ENCODE results near the gene RNF26.

- TF ChIP-seq ZNF512 (CRISPR knock-in tag; IDR thresholded peaks at IDR 0.05; ENCODE audit: borderline replicate concordance) = no peak
- TF ChIP-seq, protein P1, sequence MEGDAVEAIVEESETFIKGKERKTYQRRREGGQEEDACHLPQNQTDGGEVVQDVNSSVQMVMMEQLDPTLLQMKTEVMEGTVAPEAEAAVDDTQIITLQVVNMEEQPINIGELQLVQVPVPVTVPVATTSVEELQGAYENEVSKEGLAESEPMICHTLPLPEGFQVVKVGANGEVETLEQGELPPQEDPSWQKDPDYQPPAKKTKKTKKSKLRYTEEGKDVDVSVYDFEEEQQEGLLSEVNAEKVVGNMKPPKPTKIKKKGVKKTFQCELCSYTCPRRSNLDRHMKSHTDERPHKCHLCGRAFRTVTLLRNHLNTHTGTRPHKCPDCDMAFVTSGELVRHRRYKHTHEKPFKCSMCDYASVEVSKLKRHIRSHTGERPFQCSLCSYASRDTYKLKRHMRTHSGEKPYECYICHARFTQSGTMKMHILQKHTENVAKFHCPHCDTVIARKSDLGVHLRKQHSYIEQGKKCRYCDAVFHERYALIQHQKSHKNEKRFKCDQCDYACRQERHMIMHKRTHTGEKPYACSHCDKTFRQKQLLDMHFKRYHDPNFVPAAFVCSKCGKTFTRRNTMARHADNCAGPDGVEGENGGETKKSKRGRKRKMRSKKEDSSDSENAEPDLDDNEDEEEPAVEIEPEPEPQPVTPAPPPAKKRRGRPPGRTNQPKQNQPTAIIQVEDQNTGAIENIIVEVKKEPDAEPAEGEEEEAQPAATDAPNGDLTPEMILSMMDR (IDR thresholded peaks at IDR 0.05) = no peak
- TF ChIP-seq ZNF317 (CRISPR knock-in tag; IDR thresholded peaks at IDR 0.05; ENCODE audit: borderline replicate concordance, low read depth) = no peak
- no peak for TF ChIP-seq ZNF263 (CRISPR knock-in tag; IDR thresholded peaks at IDR 0.05; ENCODE audit: low read depth)
- no peak for TF ChIP-seq ZBTB21 (CRISPR knock-in tag; IDR thresholded peaks at IDR 0.05; ENCODE audit: borderline replicate concordance)
- TF ChIP-seq, protein P2, sequence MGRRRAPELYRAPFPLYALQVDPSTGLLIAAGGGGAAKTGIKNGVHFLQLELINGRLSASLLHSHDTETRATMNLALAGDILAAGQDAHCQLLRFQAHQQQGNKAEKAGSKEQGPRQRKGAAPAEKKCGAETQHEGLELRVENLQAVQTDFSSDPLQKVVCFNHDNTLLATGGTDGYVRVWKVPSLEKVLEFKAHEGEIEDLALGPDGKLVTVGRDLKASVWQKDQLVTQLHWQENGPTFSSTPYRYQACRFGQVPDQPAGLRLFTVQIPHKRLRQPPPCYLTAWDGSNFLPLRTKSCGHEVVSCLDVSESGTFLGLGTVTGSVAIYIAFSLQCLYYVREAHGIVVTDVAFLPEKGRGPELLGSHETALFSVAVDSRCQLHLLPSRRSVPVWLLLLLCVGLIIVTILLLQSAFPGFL (CRISPR knock-in tag; IDR thresholded peaks at IDR 0.05; ENCODE audit: borderline replicate concordance) = no peak
- TF ChIP-seq E2F1 (CRISPR knock-in tag; IDR thresholded peaks at IDR 0.05) = no peak
Observed at GRCh38 chr11:119295178-119295577, 39.1 kb upstream of the RNF26 start.
